SK-N-MC (cell line): ENCODE measurements around the gene CCR6.

ENCODE experiments used
- DNase-seq: peaks from one replicate; pipeline ENCODE4 v3.0.0-alpha.2; 2011; ENCODE audit warnings: low read depth, low spot score
- H3K27ac ChIP-seq: fragments of 200-600 bp; sonication (generic); 2 replicates; pipeline ENCODE4 v1.5.1; 2016; ENCODE audit warnings: mixed run types
- H3K36me3 ChIP-seq: fragments of 200-600 bp; sonication (generic); 2 replicates; pipeline ENCODE4 v1.6.1; 2017; ENCODE audit warnings: antibody characterized with exemption, low read length, mixed read lengths; ENCODE audit not compliant: insufficient read depth
- H3K4me3 ChIP-seq: fragments of 200-600 bp; sonication (generic); 2 replicates; pipeline ENCODE4 v1.5.1; 2016
- H3K9ac ChIP-seq: fragments of 200-600 bp; sonication (generic); 2 replicates; pipeline ENCODE4 v1.8.0; 2017; ENCODE audit warnings: mixed run types, mixed read lengths; ENCODE audit not compliant: insufficient read length
- H3K9me3 ChIP-seq: fragments of 200-600 bp; sonication (generic); 2 replicates; pipeline ENCODE4 v1.6.1; 2017; ENCODE audit warnings: low read depth, mild to moderate bottlenecking, antibody characterized with exemption, low read length, moderate library complexity, mixed read lengths
- EZH2 ChIP-seq: fragments of 200-600 bp; sonication (generic); IDR thresholded peaks from one replicate; pipeline ENCODE4 v1.6.1; 2017; ENCODE audit warnings: antibody characterized with exemption
- FOXP2 ChIP-seq: optimal IDR thresholded peaks from 2 replicates; pipeline ENCODE3; 2011; ENCODE audit warnings: mild to moderate bottlenecking, moderate library complexity; ENCODE audit not compliant: insufficient read depth; ENCODE audit errors: extremely low read length, control extremely low read depth
- POLR2AphosphoS5 ChIP-seq: IDR thresholded peaks from 2 replicates; pipeline ENCODE4 v1.6.1; 2012; ENCODE audit warnings: mild to moderate bottlenecking, low read depth, low read length, borderline replicate concordance

Gene CCR6

GRCh38 chr6:167134448-167135328, 11.8 kb downstream of the CCR6 start:
- DNase-seq, result no peak
- no peak overlapping the region for H3K9ac ChIP-seq
- H3K36me3 ChIP-seq, result no peaks in the 10 kb centered on the region
- no peaks in the 10 kb centered on the region for H3K9me3 ChIP-seq
- no peak overlapping the region for H3K27ac ChIP-seq
- no peak overlapping the region for H3K4me3 ChIP-seq
- no peak for TF ChIP-seq EZH2
- TF ChIP-seq POLR2AphosphoS5, result no peak
- no peak for TF ChIP-seq FOXP2

- no peak for DNase-seq
- no peak overlapping the region for H3K27ac ChIP-seq
- no peak overlapping the region for H3K4me3 ChIP-seq
- no peak overlapping the region for H3K9ac ChIP-seq
- TF ChIP-seq FOXP2 (no peak), POLR2AphosphoS5 (no peak)
- no peaks in the 10 kb centered on the region for H3K36me3 ChIP-seq
- H3K9me3 ChIP-seq, result no peaks in the 10 kb centered on the region
Measured at GRCh38 chr6:167136376-167136775, 13.5 kb downstream of the CCR6 start.

- TF ChIP-seq FOXP2 (no peak), EZH2 (no peak), POLR2AphosphoS5 (no peak)
- Histone ChIP-seq H3K9ac (no peak overlapping the region), H3K36me3 (no peaks in the 10 kb centered on the region), H3K9me3 (no peaks in the 10 kb centered on the region), H3K27ac (no peak overlapping the region), H3K4me3 (no peak overlapping the region)
- DNase-seq, result no peak
Measured at GRCh38 chr6:167137081-167137480, 14.2 kb downstream of the CCR6 start.

GRCh38 chr6:167137881-167138280, 15.0 kb downstream of the CCR6 start:
- Histone ChIP-seq H3K4me3 (no peak overlapping the region), H3K36me3 (no peaks in the 10 kb centered on the region), H3K9me3 (no peaks in the 10 kb centered on the region), H3K27ac (no peak overlapping the region), H3K9ac (no peak overlapping the region)
- TF ChIP-seq POLR2AphosphoS5 (no peak), FOXP2 (no peak), EZH2 (no peak)
- DNase-seq, result no peak

- Histone ChIP-seq H3K27ac (no peak overlapping the region), H3K9me3 (no peaks in the 10 kb centered on the region), H3K4me3 (no peak overlapping the region), H3K9ac (no peak overlapping the region), H3K36me3 (no peaks in the 10 kb centered on the region)
- TF ChIP-seq FOXP2 (no peak), POLR2AphosphoS5 (no peak), EZH2 (no peak)
- no peak for DNase-seq
Measured at GRCh38 chr6:167139761-167140160, 16.9 kb downstream of the CCR6 start.

GRCh38 chr6:167140589-167141474, 17.9 kb downstream of the CCR6 start:
- DNase-seq, result no peak
- Histone ChIP-seq H3K4me3 (no peak overlapping the region), H3K27ac (no peak overlapping the region), H3K9ac (no peak overlapping the region), H3K36me3 (no peaks in the 10 kb centered on the region), H3K9me3 (no peaks in the 10 kb centered on the region)
- no peak for TF ChIP-seq FOXP2
- no peak for TF ChIP-seq EZH2
- no peak for TF ChIP-seq POLR2AphosphoS5

- DNase-seq, result no peak
- Histone ChIP-seq H3K36me3 (no peaks in the 10 kb centered on the region), H3K4me3 (no peak overlapping the region), H3K9me3 (no peaks in the 10 kb centered on the region), H3K9ac (no peak overlapping the region), H3K27ac (no peak overlapping the region)
- TF ChIP-seq POLR2AphosphoS5 (no peak), FOXP2 (no peak), EZH2 (no peak)
Measured at GRCh38 chr6:167141667-167142432, 19.0 kb downstream of the CCR6 start.

- Histone ChIP-seq H3K9ac (no peak overlapping the region), H3K27ac (no peak overlapping the region), H3K9me3 (no peaks in the 10 kb centered on the region), H3K36me3 (no peaks in the 10 kb centered on the region), H3K4me3 (no peak overlapping the region)
- DNase-seq, result no peak
- TF ChIP-seq POLR2AphosphoS5 (no peak), FOXP2 (no peak), EZH2 (no peak)
Measured at GRCh38 chr6:167142433-167142761, 19.5 kb downstream of the CCR6 start.
